NCI-H1436 (cell line): Measurements from ENCODE around the gene STK32B.
"Not testable (repeated sequence)": the region's sequence is repeated elsewhere in the genome, so short reads cannot be mapped to it uniquely, and the experiment has no call there.

ENCODE experiments used
- DNase-seq: peaks from one replicate; lab custom pipeline; 2025; lab: John Stamatoyannopoulos, UW

STK32B gene

DNA sequence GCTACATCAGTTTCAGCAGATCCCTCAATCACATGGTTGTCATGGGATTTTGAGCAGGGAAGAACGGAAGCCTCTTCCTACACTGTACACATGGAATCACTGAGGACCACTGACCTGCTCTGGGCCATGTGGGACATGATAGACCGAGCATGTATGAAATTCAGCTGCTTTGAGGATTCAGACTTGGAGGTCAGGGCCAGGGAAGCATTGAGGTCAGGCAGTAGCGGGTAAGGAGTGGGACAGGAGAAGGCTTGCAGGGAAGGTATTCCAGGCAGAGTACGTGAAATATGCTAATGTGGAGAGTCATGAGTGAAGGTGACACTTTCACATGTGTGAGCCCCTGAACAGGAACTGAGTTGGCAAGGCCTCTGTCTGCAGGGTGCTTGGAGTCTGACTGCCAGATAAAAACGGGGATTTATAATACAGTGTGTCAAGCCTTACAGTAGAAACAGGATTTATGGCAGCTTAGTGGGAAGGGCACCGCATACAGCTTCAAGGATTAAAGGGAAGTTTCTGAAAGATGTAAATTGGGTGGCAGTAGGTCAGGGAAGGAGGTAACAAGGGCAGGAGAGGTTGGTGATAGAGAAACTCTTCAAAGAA lies 111.7 kb downstream of the STK32B start:
- DNase-seq = no peak

DNA sequence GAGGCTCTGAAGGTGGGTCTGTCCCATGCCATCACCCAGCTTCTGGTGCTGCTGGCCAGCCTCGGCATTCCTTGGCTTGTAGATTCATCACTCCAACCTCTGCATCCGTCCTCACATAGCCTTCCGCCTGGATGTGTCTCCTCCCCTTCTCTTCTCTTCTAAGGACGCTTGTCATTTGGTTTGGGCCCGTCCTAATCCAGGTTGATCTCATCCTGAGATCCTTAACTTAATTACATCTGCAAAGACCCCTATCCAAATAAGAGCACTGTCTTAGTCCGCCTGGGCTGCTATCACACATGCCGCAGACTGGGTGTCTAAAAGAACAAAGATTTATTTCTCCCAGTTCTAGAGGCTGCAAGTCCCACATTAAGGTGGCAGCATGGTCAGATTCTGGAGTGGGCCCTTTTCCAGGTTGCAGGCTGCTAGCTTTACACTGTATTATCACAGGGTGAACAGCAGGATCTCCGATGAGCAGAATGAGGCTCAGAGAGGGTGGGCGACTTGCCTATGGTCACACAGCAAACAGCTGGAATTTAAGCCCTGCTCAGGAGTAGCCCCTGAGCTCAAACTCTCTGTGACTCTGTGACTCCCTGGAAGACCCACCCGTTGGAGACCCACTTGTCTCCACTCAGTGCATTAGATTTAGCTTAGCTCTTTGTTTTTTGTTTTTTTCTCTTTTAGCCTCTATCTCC lies 113.1 kb downstream of the STK32B start:
- no peak for DNase-seq

DNA sequence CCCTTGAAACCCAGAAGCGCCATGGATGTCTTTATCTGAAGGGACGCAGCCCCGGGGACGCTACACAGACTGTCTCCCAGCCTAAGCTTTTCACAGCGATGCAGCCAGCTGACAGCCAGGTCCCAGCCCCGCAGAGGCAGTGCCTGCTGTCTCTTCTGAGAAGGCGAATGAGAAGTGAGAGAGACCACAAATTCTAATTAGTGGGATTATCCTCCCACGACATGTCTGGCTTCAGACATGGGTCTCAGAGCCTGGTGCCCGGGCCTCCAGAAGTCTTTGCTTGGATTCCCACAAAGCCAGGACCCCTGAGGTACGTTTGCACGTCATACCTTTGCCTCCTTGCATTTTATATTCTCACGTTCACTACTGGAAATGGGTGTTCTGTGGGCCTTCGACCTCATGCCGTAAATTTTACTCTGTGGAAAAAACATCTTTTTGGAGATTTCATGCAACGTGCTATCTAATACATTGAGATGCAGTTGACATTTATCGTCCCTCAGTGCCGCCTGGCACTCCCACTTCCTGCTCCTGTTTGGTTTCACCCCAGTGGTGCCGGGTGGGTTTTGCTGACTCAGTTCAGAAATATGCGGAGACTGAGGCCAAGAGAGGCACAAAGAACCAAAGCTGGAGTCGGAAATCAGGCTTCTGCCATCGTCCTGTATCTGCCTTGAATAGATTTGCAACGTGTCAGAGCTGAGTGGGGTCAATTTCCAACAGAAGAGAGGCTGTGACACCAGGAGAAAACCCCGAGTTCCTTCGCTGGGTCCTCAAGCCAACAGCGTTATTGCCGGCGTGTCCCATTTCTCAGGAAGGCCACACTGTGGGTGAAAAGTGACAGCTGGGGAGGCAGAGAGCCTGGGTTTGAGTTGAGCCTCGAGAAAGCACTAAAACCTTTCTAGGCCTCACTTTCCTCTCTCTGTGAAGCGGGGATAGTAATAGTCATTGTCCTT lies 114.4 kb downstream of the STK32B start:
- no peak for DNase-seq

DNA sequence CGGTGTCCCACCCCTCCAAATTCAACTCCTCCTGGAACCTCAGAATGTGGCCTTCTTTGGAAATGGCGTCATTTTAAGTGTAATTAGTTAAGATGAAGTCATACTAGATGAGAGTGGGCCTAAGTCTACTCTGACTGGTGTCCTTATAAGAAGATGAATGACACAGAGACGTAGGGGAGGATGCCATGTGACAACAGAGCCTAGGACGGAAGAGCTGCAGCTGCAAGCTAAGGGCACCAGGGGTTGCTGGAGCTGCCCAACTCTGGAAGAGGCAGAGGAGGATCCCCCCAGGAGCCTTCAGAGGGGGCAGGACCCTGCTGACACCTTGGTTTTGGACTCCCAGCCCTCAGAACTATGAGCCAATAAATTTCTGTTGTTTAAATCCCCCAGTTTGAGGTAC lies 115.1 kb downstream of the STK32B start:
- DNase-seq = no peak

DNA sequence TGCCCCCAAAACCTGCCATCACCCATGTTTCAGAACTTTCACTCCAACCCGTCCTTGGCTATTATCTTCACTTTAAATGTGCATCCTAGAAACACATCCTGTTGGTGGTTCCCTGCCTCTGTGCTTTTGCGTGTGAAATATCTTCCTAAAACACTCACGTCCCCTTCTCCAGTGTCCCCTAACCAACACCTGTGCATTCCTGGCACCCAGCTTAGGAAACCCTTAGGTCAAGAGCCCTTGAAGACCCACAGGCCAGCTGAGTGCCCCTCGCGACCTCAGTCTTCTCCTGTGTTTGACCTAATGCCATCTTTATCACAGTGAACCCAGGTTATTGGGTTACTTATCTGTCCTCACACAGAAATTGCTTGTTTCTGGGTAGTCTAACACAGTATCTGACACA lies 117.6 kb downstream of the STK32B start:
- no peak for DNase-seq

DNA sequence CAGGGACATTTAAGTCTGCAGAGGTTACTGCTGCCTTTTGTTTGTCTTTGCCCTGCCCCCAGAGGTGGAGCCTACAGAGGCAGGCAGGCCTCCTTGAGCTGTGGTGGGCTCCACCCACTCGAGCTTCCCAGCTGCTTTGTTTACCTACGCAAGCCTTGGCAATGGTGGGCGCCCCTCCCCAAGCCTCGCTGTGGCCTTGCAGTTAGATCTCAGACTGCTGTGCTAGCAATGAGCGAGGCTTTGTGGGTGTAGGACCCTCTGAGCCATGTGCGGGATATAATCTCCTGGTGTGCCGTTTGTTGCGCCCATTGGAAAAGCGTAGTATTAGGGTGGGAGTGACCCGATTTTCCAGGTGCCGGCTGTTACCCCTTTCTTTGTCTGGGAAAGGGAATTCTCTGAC lies 124.6 kb downstream of the STK32B start:
- DNase-seq = not testable (repeated sequence)

DNA sequence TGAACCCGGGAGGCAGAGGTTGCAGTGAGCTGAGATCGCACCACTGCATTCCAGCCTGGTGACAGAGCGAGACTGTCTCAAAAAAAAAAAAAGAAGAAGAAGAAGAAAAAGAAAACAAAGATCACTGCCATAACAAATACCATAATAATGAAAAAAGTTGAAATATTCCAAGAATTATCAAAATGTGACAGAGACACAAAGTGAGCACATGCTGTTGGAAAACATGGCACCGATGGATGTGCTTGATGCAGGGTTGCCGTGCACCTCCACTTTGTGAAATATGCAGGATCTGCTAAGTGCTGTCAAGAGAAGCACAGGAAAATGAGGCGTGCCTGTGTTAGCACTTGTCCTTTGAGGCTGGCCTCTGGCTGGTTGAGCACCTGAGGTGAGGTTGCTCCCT lies 133.3 kb downstream of the STK32B start:
- DNase-seq = no peak

DNA sequence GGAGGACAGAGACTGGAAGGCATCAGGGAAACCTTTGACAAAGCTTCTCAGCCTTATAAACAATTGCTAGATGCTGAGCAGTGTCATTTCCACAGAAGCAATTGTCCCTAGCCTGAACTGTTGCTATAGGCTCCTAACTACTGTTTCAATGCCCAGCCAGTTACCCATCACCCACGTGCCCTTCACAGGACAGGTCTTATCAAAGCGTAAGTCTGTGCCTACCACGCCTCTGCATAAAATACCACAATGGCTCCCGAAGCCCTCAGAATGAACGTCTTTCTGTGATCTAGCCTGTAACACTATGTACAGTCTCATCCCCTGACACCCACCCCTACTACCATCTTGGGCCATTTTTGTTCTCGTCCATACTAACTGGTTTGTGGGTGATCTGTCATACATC lies 134.3 kb downstream of the STK32B start:
- no peak for DNase-seq

DNA sequence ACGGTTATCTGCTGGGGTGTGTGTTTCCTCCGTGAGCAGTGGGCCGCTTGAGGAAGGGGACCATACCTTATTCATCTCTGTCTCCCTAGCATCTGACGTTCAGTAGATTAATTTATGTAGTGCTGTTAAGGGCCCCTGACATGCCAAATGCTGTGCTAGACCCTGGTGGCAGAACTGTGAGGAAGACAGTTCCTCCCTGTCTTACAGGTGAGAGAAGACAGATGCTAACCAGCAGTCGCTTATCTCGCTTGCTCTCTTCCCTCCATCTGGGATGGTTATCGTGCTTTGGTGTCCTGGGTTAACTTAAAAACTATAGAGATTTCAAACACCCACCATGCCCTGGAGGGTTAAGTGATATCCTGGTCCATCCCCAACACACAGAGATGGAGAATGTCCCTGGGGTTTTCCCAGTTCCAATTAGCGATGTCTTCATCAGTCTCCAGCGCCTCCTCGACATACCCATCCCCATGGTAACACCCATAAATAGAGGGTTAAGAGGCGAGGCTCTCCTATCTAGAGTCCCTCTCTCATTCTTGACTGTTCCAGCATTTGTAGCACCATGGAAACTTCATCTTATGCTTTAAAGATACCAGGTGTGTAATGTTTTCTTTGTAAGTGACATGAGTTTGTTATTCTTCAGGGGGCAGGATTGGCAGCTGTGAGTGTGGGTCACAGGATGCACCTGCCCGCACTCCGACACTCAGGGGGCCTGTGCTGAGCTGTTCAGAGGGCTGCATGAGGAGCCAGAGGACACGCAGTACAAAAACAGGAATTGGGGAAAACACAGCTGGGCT lies 135.2 kb downstream of the STK32B start:
- DNase-seq = peak; percentile 55

DNA sequence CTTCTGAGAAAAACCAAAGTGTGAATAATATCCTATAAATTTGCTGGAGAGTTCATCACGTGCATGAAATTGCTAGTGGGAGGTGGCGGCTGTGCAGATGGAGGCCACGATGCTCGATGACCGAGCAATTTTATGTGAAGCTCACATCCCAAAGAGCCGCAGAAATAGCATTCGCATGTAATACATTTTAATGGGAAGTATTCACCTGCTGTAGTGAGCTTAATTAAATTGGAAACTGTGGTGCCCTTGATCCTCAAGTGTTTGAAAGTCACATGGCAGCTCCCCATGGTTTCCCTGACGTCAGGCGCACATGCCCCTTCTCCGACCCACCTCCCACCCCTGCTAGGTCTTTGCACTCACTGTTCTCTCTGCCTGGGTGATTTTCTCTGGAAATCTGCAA lies 136.8 kb downstream of the STK32B start:
- DNase-seq = no peak

DNA sequence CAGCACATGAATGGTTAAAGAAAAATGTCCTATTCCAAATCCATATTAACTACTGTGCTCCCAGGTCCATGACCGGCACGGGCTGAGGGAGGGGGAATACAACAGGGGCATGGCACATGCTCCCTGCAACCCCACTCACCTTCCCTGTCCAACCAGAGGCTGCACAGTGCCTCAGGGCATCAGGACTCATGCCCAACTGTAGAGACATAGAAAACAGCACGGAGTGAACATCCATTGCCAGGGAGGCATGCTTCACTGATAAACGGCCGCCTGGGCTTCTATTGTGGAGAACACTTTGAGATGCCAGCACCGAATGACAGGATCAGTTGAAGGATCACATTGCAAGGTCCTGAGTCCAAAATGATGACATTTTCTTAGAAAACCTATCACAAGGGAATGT lies 140.6 kb downstream of the STK32B start:
- DNase-seq = no peak

DNA sequence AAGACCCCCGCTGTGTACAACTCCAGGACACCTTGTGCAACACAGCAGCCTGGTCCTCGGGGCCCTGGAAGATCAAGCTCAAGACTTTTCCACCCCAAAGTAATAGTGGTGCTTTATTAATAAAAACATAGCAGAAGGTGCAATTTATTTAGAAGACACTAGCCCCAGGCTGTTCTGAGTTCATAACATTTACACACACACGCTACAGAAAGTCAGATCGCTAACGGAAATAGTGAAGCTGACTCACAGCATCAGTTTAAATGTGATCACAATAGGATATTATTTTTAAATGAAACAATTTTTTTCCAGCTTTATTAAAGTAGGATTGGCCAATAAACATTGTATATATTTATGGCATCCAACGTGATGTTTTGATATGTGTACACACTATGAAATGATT lies 141.0 kb downstream of the STK32B start:
- DNase-seq = no peak

DNA sequence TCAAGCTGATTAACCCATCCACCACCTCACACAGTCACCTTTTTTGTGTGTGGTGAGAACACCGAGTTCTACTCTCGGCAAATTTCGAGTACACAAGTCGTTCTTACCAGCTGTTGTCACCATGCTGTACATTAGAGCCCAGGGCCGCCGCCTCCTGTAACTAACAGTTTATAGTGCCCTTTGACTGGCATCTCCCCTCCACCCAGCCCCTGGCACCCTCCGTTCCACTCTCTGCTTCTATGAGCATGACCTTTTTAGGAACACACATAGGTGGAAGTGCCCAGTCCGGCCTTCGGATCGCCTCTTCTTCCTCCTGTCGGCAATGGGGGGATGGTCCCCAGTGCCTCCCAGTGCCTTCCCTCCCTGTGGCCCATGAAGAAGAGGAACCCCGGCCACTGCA lies 141.4 kb downstream of the STK32B start:
- DNase-seq = no peak

DNA sequence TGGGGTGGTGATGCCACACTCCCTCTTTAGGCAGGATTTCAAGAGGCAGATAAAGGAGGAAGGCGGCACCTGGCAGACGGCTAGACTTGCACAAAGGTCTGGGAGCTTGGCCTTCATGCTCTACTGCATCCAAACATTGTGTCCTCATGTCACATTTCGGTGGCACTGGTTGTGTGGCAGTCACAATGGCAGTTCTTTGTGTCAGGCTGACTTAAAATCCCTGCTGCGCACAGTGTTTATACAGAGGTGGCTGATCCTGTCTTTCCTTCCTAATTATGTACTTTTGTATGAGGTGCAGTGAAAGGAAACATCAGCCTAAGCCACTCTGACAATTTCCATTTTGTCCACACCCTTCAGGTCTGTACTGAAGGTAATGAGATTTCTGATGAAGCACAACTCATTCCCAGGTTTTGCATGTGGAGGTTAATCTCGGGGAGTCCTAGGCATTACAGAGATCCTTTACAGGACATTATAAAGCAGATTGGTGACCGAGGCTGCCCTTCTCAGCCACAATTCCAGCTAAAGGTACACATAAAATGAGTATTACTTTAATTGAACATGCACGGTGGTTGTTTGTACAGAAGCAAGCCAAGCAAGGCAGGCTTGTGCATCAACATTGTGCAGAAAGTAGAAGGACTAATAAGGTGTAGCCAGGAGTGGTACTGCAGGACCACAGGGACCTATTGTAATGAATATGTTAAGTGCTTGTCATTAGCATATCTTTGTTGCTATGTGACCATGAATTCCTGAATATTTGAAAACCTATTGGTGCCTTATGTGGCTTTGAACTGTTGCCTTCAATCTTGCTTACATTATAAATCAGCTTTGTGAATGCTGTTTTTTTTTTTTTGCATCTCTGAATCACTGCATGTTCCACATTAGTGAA lies 147.6 kb downstream of the STK32B start:
- no peak for DNase-seq

DNA sequence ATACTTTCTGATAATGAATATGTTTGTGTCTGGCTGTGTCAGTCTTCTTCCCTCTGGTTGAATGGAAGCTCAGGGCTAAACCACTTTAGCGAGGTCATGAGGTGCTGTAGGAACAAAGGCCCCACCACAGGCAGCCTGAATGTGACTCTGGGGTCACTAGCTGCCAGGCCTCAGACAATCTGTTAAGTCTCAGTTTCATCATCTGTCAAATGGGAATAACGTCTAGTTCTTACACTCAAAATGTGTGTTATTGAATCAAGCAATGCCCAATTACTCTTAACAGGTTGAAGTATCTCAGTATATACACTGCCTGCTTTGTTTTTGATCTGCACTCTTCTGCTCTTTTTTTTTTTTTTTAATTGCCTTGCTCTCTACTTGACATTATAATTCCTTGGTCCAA lies 148.6 kb downstream of the STK32B start:
- DNase-seq = no peak

DNA sequence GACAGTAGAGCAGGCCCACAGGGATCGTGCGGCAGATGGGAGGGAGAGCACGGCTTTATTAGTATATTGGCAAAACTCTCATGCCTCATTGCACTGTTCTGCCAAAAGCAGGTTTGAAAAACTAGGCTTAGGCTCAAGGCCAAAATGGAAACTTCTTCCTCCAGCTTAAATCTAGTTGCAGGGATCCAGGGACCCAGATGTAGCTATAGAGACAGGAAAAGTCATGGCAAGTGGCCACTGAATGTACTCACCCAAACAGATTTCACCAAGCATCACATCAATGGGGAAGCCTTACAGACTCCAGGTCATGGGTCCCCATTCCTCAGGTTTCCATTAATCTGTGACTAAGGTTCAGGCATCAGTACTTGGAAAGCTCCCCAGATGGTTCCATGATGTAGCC lies 149.2 kb downstream of the STK32B start:
- DNase-seq = no peak

DNA sequence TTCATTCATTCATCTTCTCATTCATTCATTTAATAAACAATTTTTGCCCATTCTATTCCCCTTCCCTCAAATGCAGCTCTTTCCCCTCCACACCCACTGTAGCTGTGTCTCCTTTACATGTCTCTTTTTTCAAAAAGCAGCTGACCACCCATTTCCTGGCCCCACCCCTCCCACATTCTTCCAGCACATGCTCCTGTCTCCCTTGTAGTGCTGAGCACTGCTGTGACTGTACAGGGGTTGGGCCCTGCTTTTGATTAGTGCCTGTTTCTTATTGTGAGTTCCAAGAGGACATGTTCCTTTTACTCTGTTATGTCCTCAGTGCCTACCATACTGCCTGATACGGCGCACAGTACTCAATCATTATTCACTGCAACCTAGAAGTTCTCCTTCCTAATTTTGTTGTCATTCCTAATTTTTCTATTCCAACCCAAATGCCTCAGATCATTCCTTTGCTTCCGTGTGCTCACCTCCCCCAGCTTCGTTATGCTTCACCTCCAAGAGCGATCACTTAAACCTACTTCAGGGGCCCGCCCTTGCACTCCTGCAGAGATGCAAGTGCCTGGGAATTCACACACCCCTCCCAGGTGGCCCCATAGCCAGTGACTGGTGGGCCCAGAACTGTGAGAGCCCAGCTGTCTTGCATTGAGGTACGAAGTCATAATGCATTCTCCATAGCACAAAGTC lies 152.2 kb downstream of the STK32B start:
- DNase-seq = no peak

DNA sequence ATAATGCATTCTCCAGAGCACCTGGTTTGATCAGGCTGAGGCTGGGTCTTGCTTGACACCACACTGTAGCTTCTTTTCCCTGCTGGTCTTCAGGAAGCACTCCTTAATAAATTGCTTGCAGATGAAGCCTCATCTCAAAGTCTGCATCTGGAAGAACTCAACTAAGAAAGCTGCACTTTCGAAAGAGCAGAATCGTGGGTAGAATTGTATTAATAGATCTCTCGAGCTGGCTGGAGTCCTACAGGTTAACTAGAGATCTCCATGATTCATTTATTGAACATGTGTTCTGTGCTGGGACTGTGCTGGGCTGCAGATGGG lies 152.7 kb downstream of the STK32B start:
- no peak for DNase-seq

DNA sequence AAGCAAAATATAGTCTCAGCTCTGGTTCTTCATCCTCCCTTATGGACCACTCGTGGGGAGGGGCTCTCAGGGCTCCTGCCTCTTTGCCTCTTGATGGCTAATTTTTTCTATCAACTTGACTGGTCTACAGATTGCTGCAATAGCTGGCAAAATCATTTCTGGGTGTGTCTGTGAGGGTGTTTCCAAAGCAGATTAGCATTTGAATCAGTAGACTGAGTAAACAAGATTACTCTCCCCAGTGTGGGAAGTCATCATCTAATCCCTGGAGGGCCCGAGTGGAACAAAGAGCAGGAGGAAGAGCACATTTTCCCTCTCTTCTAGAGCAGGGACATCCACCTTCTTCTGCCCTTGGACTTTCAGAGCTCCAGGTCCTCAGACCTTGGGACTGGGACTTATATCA lies 153.5 kb downstream of the STK32B start:
- peak; percentile 72 for DNase-seq

DNA sequence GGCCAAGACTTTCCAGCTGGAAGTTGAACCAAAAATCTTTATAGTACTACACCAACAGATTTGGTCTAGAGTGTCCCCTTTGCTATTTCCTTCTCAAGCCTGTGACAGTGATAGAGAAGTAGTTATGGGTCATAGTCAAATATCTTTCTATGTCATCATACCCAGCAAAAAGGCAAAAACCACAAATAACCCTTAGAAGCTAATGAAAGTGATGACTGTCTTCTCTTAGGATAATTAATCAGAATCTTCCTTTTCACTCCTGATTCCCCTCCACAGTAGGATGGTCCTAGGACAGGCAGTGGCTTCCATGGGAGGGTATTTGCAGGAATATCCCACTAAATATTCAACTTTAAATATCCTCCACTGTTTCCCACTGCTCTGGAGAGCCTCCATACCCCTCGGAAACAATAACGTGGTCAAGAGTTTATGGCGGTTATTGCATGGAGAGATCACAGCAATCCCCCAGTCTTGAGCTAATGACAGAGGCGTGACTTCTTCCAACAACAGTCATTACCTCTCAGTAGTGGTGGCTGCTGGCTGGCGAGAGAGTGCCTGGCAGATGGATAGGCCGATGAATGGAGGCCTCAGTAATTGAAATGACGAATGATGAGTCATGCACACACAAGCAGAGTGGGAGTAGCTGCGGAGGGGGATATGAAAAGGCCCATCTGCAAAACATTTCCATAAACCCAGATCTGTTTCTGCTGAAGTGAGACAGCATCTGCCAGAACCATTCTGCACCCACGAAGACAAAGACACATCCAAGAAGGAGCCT lies 154.9 kb downstream of the STK32B start:
- peak; percentile 80 for DNase-seq
